HT-29 (cell line): Measurements from ENCODE around the gene SIDT2. TPM values are rescaled to one million over a fixed set of nuclear protein-coding genes. Genes with fewer than 3 reads are reported as not detected.

ENCODE experiments used
- DNase-seq: peaks from one replicate; pipeline ENCODE4 v3.0.0-alpha.2; 2015; ENCODE audit warnings: low spot score
- total RNA-seq: library from RNA; depleted of rRNA; stranded (reverse); fragments of >200 nt; shearing (Covaris generic); gene quantifications from 2 replicates; pipeline ENCODE4 v1.2.3, GENCODE V29; 2014

Gene SIDT2
- total RNA-seq, 1 experiment from 2014 or later: 29.5 TPM

GRCh38 chr11:117221775-117222517 lies 43.4 kb downstream of the SIDT2 start:
- peak; percentile 92 for DNase-seq

- DNase-seq: no peak
Measured at GRCh38 chr11:117222991-117223740, 44.6 kb downstream of the SIDT2 start.

- DNase-seq: no peak
Measured at GRCh38 chr11:117223741-117224689, 45.5 kb downstream of the SIDT2 start.

GRCh38 chr11:117225553-117226170 lies 47.1 kb downstream of the SIDT2 start:
- no peak for DNase-seq

DNA sequence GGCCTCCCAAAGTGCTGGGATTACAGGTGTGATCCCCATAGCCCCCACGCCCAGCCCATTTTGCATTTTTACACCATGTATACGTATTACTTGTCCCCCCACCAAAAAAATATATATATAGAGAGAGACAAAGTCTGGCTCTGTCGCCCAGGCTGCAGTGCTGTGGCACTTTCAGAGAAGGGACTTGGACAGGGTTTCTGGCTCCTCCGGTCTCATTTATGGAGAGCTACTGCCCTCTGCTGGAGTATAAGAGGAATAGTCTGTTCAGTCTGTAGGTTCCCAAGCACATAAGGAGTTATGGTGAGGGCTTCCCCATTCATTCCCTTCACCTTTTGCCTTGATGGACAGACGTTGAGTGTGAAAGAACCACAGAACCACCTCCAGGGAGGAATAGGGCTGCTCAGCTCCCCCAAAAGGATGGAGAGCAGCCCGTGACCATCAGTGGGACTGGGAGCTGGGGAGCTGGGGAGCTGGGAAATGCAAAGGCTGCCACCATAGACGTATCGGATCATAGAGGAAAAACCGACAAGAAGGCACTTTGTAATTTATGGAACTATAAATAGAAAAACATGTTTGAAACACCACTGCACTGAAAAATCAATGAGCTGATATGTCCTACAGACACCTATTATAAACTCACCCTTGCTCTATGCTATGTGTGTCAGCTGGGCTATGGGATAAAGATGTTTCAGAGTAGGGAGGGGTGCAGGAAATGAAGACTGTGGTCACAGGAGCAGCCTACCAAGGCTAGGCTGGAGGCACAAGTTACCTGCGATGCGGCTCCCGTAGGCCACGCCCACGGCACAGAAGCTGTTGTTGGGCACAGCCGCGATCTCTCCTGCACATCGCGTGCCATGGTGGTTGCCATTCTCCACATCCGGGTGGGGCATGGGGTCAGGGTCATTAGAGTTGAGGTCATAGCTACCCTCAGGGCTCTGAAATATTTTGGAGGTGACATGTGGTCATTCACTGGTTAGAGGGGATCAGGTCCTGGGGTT lies 48.1 kb downstream of the SIDT2 start:
- peak; percentile 96 for DNase-seq

DNA sequence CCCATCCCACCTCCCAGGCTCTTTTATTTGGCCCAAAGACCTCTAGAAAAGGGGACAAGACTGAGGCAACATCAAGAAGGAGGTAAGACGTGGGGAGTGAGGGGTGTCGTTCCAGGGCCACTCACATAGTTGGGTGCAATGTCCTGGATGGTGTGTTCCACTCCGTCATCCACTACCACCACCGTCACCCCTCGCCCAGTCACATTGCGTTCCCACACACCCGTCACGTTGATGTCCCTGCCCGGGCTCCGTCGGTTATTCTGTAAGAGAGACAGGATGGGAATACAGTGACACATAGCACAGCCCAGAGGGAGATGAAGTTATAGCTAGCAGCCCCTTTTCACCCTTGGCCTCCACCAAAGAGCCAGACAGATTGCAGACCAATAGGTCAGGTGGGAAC lies 49.5 kb downstream of the SIDT2 start:
- no peak for DNase-seq

DNA sequence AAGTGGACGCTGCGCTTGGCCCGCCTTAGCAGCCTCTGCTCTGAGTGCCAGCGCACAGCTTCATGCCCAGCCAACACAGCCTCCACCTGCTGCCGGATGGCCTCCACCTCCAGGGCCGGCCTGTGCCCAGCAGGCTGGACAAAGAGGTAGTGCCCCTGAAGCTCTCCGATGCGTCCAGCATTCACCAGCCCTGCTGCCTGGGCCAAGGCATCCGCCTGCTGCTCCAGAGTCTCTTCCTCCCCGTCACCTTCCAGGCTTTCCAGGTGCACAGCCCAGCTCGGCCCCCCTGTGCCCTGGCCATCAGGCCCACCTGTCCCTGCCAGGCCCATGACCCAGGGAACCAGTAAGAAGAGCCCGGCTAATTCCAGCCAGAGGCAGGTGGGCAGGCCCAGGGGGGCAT lies 50.9 kb downstream of the SIDT2 start:
- no peak for DNase-seq

DNA sequence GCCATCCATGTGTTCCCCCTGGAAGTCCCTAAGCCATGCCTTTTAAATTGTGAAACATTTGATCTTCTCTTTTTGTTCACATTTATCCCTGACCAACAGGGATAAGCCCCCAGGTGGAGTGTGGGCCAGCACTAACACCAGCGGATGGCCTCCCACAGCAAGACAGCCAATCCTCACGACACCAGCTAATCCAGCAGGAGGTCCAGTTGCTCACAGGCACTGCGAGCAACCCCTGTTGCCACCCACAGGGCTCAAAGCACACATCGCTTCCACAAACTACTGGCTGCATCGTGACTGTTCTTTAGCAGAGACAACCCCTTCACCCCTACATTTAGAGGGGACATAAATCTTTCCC lies 51.4 kb downstream of the SIDT2 start:
- DNase-seq: no peak

DNA sequence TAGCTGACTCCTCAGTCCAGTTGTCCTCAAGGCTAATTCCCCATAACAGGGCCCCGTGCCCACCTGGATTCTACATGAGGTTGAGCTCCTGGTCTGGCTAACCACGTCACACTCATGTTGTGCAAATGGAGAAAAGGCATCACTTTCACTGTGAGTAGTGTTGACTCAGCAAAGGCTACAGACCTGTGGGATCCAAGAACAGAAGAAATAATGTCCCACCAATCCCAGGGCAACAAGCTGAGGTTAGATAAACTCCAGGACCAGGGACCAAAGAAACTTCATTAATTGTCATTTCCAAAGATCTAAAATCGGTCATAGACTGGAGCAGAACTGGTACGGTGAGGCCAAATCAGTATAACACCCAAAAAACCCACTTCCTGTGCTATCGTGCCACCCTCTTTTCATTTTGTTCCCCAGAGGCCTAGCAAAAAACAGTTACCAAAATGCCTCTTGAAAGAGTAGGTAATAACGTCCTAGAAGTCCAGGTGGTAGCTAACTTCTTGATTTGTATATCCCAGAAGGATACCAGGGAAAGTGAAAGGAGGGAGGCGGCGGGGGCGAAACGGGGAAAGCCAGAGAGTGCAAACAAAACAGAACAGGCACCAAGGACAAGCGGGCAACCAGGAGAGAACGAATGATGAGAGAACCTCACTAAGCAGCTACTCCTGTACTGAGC lies 51.9 kb downstream of the SIDT2 start:
- no peak for DNase-seq

- DNase-seq: peak; percentile 37
Measured at GRCh38 chr11:117230999-117231841, 52.7 kb downstream of the SIDT2 start.

GRCh38 chr11:117231842-117232091 lies 53.2 kb downstream of the SIDT2 start, which contains the start of gene PCSK7:
PCSK7 (minus strand) TSS chr11:117232073; CDS start chr11:117229844, 2,229 bp downstream.
- DNase-seq: no peak

- peak; percentile 88 for DNase-seq
Measured at GRCh38 chr11:117232092-117232878, 53.7 kb downstream of the SIDT2 start, which contains the start of gene RNF214. RNF214 (plus strand) TSS chr11:117232671; CDS start chr11:117234273, 1,602 bp downstream.

- peak; percentile 19 for DNase-seq
Measured at GRCh38 chr11:117232911-117233409, 54.4 kb downstream of the SIDT2 start.

DNA sequence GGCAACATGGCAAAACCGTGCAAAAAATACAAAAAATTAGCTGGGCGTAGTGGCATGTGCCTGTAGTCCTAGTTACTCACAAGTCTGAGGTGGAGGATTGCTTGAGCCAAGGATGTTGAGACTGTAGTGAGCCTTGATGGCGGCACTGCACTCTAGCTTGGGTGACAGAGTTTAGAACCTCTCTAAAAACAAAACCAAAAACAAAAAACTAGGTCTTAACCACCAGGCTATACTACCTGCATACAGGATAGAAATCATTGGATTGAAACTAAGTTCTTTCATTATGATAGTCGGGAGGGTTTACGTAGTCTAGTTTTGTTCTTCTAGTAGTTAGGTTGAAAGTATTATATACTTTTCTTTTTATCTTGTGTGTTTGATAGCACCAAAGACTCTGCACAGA lies 59.7 kb downstream of the SIDT2 start:
- DNase-seq: no peak

DNA sequence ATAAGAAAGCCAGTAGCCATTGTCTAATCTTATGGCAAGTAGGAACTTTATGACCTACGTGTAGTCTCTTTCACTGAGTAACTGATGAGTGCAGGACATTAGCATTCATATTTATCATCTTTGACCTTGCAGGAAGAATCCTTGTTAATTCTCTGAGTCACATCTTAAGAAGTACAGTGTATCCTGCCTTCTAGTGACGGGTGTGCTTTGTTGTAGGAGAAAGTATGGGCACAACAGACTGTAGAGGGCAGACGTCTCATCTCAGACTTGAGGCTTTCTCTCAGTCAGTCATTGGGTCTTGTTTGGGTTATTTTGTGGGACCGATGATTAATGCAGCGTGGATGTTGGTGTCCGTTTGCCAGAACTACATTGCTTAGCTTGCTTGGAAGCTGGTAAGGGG lies 60.8 kb downstream of the SIDT2 start:
- DNase-seq: no peak
